Parathyroid adenoma (tissue), 2 donors: ENCODE measurements around the gene VPS13C.
A peak's percentile ranks its signal among the peaks of the same experiment; 100 is the strongest.

Experiments
- H2AFZ ChIP-seq: fragments of 300-600 bp; sonication (generic); one replicate; pipeline ENCODE4 v1.7.0; 2017; ENCODE audit warnings: antibody characterized with exemption, mild to moderate bottlenecking
- H3K27ac ChIP-seq: fragments of 300-600 bp; sonication (generic); one replicate; pipeline ENCODE4 v1.7.0; 2017
- H3K27me3 ChIP-seq: fragments of 300-600 bp; sonication (generic); one replicate; pipeline ENCODE4 v1.7.0; 2017; ENCODE audit warnings: low read length; ENCODE audit not compliant: control insufficient read depth, insufficient read depth
- H3K36me3 ChIP-seq: fragments of 300-600 bp; sonication (generic); one replicate; pipeline ENCODE4 v1.7.0; 2017; ENCODE audit warnings: low read length; ENCODE audit not compliant: control insufficient read depth, insufficient read depth
- H3K4me1 ChIP-seq: fragments of 300-600 bp; sonication (generic); one replicate; pipeline ENCODE4 v1.7.0; 2017; ENCODE audit warnings: control low read depth
- H3K4me2 ChIP-seq: fragments of 300-600 bp; sonication (generic); one replicate; pipeline ENCODE4 v1.7.0; 2017; ENCODE audit warnings: low read length
- H3K4me3 ChIP-seq: fragments of 300-600 bp; sonication (generic); one replicate; pipeline ENCODE4 v1.7.0; 2017; ENCODE audit warnings: low read depth, low read length
- H3K79me2 ChIP-seq: fragments of 300-600 bp; sonication (generic); one replicate; pipeline ENCODE4 v1.7.0; 2017; ENCODE audit warnings: control low read depth
- H3K9ac ChIP-seq: fragments of 300-600 bp; sonication (generic); one replicate; pipeline ENCODE4 v1.7.0; 2017; ENCODE audit warnings: mild to moderate bottlenecking
- H3K9me3 ChIP-seq: fragments of 300-600 bp; sonication (generic); one replicate; pipeline ENCODE4 v1.7.0; 2017; ENCODE audit warnings: low read length; ENCODE audit not compliant: control insufficient read depth
- CTCF ChIP-seq: fragments of 300-600 bp; sonication (generic); IDR thresholded peaks from one replicate; pipeline ENCODE4 v1.7.0; 2017; ENCODE audit warnings: antibody characterized with exemption, mild to moderate bottlenecking
- donor health status: primary hyperparathyroidism.

The VPS13C gene

DNA sequence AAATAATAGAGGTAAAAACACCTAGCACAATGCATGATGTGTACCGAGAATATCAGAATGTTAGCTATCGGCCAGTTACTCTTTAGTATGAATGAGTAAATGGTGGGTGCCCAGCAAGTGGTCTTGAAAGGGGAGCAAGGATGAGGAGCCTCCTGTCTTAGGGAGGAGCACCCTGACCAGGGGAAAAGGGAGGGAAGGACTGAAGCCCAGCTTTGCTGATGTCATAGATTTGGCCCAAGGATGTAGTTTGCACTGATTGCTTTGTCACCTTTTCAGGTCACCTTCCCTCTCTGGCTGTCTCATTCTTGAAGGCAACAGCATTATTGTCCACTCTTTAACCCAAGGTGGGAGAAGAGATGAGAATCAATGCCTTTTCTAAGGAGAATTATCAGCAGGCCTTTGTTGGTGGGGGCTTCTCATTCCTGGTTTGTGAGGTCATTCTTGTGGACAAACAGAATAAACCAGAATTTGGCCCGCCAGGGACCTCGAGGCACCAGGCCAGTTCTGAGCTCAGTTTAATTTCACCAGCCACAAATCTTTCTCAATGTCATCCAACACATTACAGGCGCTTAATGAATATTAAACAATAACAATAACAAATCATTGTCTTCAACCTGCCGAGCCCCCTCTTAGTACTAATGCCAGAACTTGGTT lies 231.3 kb downstream of the VPS13C start:
- no peak overlapping the region for H3K4me2 ChIP-seq
- no peaks in the 10 kb centered on the region for H3K9me3 ChIP-seq
- no peaks in the 10 kb centered on the region for H3K36me3 ChIP-seq
- TF ChIP-seq CTCF: no peak
- no peaks in the 10 kb centered on the region for H3K79me2 ChIP-seq
- no peak overlapping the region for H3K27ac ChIP-seq
- peaks cover 4% of the 10 kb centered on the region for H3K4me1 ChIP-seq
- no peaks in the 10 kb centered on the region for H3K27me3 ChIP-seq
- H3K4me3 ChIP-seq: no peak overlapping the region
- no peak overlapping the region for H2AFZ ChIP-seq
- H3K9ac ChIP-seq: no peak overlapping the region

DNA sequence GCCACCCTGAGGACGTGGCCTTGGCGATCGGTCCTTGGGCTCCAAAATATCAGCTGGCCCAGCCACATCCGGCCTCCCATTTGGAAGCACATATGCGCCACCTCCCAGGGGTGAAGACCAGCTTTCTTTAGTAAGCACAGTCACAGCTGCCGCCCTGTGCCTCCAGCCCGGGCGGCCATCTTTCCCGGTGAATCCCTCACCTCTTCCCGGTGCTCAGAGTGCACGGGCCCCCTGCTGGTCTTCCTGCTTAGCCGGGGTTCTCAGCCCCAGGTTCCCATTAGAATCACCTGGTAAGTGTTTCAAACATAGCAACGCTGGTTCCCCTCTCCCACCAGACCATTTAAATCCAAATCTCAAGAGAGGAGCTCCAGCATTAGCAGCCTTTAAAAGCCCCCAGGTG lies 232.2 kb downstream of the VPS13C start:
- no peaks in the 10 kb centered on the region for H3K9me3 ChIP-seq
- TF ChIP-seq CTCF: no peak
- H3K4me3 ChIP-seq: no peak overlapping the region
- peaks cover 4% of the 10 kb centered on the region for H3K4me1 ChIP-seq
- no peak overlapping the region for H3K4me2 ChIP-seq
- no peaks in the 10 kb centered on the region for H3K36me3 ChIP-seq
- H3K9ac ChIP-seq: no peak overlapping the region
- no peaks in the 10 kb centered on the region for H3K79me2 ChIP-seq
- H2AFZ ChIP-seq: no peak overlapping the region
- H3K27me3 ChIP-seq: no peaks in the 10 kb centered on the region
- H3K27ac ChIP-seq: no peak overlapping the region

DNA sequence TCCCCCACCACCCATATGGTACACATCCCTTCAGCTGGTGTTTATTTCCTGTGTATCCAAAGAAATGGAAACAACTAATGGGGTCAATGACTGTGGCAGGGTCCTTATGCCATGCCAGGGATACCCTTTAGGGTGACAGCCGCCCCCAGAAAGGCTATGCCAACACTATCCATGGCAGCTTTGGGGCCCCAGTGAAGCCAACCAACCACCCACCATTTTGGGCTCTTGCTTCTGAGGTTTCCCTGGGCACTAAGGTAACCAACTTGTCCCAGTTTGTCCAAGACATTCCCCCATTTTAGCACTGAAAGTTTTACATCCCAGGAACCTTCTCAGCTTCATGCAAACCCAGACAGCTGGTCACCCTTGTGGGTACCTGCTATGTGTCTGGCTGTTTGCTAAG lies 233.1 kb downstream of the VPS13C start:
- no peak overlapping the region for H3K4me3 ChIP-seq
- H3K9me3 ChIP-seq: no peaks in the 10 kb centered on the region
- H3K79me2 ChIP-seq: no peaks in the 10 kb centered on the region
- no peak overlapping the region for H3K4me2 ChIP-seq
- H3K9ac ChIP-seq: no peak overlapping the region
- no peak for TF ChIP-seq CTCF
- H3K27ac ChIP-seq: no peak overlapping the region
- peaks cover 1% of the 10 kb centered on the region for H3K4me1 ChIP-seq
- no peaks in the 10 kb centered on the region for H3K27me3 ChIP-seq
- H3K36me3 ChIP-seq: no peaks in the 10 kb centered on the region
- no peak overlapping the region for H2AFZ ChIP-seq

DNA sequence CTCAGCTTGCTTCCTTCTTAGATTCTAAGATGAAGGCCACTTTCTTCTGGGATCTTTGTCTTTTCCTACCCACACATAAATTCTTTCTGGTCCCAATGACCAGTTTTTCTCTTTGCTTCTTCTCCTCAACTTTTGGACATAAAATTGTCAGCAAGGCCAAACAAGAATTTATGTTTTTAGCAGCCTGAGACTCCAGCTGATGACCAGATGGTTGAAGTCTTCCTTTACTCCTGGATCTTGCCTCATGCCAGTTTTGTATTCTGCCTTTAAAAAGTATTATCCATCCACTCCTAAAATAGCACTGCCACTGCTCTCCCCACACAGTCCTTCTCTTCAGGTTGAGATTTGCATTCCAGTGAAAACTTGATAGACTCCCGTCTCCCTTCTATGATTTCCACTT lies 236.0 kb downstream of the VPS13C start:
- Histone ChIP-seq H3K9ac (no peak overlapping the region), H2AFZ (peak overlapping the region; percentile 38), H3K27ac (no peak overlapping the region), H3K9me3 (no peaks in the 10 kb centered on the region), H3K4me1 (no peaks in the 10 kb centered on the region), H3K27me3 (no peaks in the 10 kb centered on the region), H3K4me2 (no peak overlapping the region), H3K4me3 (no peak overlapping the region), H3K79me2 (no peaks in the 10 kb centered on the region), H3K36me3 (no peaks in the 10 kb centered on the region)
- no peak for TF ChIP-seq CTCF

GRCh38 chr15:61822511-61822910 lies 237.7 kb downstream of the VPS13C start:
- H3K9me3 ChIP-seq: no peaks in the 10 kb centered on the region
- no peak overlapping the region for H3K4me3 ChIP-seq
- no peaks in the 10 kb centered on the region for H3K36me3 ChIP-seq
- H2AFZ ChIP-seq: no peak overlapping the region
- no peaks in the 10 kb centered on the region for H3K79me2 ChIP-seq
- no peak overlapping the region for H3K4me2 ChIP-seq
- H3K4me1 ChIP-seq: no peaks in the 10 kb centered on the region
- no peak for TF ChIP-seq CTCF
- H3K27me3 ChIP-seq: no peaks in the 10 kb centered on the region
- no peak overlapping the region for H3K27ac ChIP-seq
- H3K9ac ChIP-seq: no peak overlapping the region
